Endothelial cell of umbilical vein (primary cell): ENCODE data around the gene AOX1. TPM values are rescaled to one million over a fixed set of nuclear protein-coding genes. Genes with fewer than 3 reads are reported as not detected.

Experiments
- BruUV-seq: library from RNA; stranded (reverse); fragments of 400-500 nt; replicated peaks from 2 replicates; lab custom pipeline; 2021; lab: Mats Ljungman, UMichigan
- CTCF ChIA-PET: fragments of 300-600, 350-600 bp; sonication (Branson Sonifier 250); formaldehyde crosslinking; loops from one replicate; lab custom pipeline; 2021; ENCODE audit warnings: antibody characterized with exemption, inconsistent platforms; lab: Charles Lee
- POLR2A ChIA-PET: fragments of 300-600, 350-600 bp; sonication (Branson Sonifier 250); formaldehyde crosslinking; loops from one replicate; lab custom pipeline; 2021; ENCODE audit warnings: antibody characterized with exemption, inconsistent platforms; lab: Charles Lee
- DNase-seq: peaks from one replicate; pipeline ENCODE4 v3.0.0-alpha.2; 2011; ENCODE audit warnings: low read depth, low spot score
- FAIRE-seq: peaks from 2 replicates; lab custom pipeline; 2011; peaks lifted over from hg19 to GRCh38; lab: Jason Lieb, UNC
- H2AFZ ChIP-seq: 2 replicates; pipeline ENCODE4 v1.6.0; 2012; ENCODE audit warnings: low read depth, low read length, control low read depth, inconsistent platforms
- H3K27ac ChIP-seq: 2 replicates; pipeline ENCODE4 v1.5.1; 2011; ENCODE audit warnings: low read depth, mild to moderate bottlenecking, control low read depth, low read length, moderate library complexity; ENCODE audit not compliant: insufficient read depth
- H3K27me3 ChIP-seq, 2 experiments: 2 replicates each; pipeline versions ENCODE4 v1.6.0 to v1.6.1; 2011; ENCODE audit warnings: low read length in 2 of 2, mixed read lengths in 1 of 2; ENCODE audit not compliant: control insufficient read depth in 2 of 2, insufficient read depth in 2 of 2
- H3K36me3 ChIP-seq, 2 experiments: 2 replicates in 1 of 2; 3 replicates in 1 of 2; pipeline ENCODE4 v1.5.1; 2011; ENCODE audit warnings: low read length in 2 of 2, mild to moderate bottlenecking in 1 of 2, moderate library complexity in 1 of 2; ENCODE audit not compliant: control insufficient read depth in 2 of 2, insufficient read depth in 2 of 2; ENCODE audit errors: extremely low read depth in 1 of 2
- H3K4me1 ChIP-seq: 3 replicates; pipeline ENCODE4 v1.5.1; 2011; ENCODE audit warnings: mild to moderate bottlenecking, low read length; ENCODE audit not compliant: control insufficient read depth, insufficient read depth; ENCODE audit errors: extremely low read depth
- H3K4me2 ChIP-seq: 2 replicates; pipeline ENCODE4 v1.6.1; 2011; ENCODE audit warnings: low read length, control low read depth, mixed read lengths; ENCODE audit not compliant: insufficient read depth
- H3K4me3 ChIP-seq, 3 experiments: fragments of 200-600 bp in 1 of 3; sonication (generic), shearing (Covaris generic) in 1 of 3; replicated peaks in 1 of 3; 2 replicates each; pipeline ENCODE4 v1.5.1; 2011 to 2016; ENCODE audit warnings: control low read depth in 3 of 3, low read length in 3 of 3, mild to moderate bottlenecking in 2 of 3, inconsistent platforms in 1 of 3, low read depth in 1 of 3, moderate library complexity in 1 of 3; ENCODE audit not compliant: insufficient read depth in 1 of 3
- H3K79me2 ChIP-seq: 2 replicates; pipeline ENCODE4 v1.6.0; 2012; ENCODE audit warnings: low read length, inconsistent platforms; ENCODE audit not compliant: control insufficient read depth, insufficient read depth
- H3K9ac ChIP-seq: replicated peaks from 2 replicates; pipeline ENCODE3; 2011; ENCODE audit warnings: low read length, control low read depth; ENCODE audit not compliant: insufficient read depth; ENCODE audit errors: extremely low read depth
- H3K9me1 ChIP-seq: replicated peaks from 3 replicates; pipeline ENCODE4 v1.6.0; 2011; ENCODE audit warnings: mild to moderate bottlenecking, low read length; ENCODE audit not compliant: control insufficient read depth, insufficient read depth; ENCODE audit errors: extremely low read depth
- H3K9me3 ChIP-seq: replicated peaks from 2 replicates; pipeline ENCODE4 v1.5.1; 2012; ENCODE audit warnings: low read length, inconsistent platforms; ENCODE audit not compliant: control insufficient read depth, insufficient read depth
- H4K20me1 ChIP-seq: replicated peaks from 2 replicates; pipeline ENCODE3; 2011; ENCODE audit warnings: mild to moderate bottlenecking, low read length; ENCODE audit not compliant: control insufficient read depth, insufficient read depth; ENCODE audit errors: extremely low read depth
- CTCF ChIP-seq, 2 donors: IDR thresholded peaks; 1 replicate in 1 of 2; 2 replicates in 1 of 2; pipeline ENCODE4 v1.5.1; 2011; ENCODE audit warnings: low read length in 2 of 2, mild to moderate bottlenecking in 2 of 2, moderate library complexity in 2 of 2, control low read depth in 1 of 2, inconsistent platforms in 1 of 2, low read depth in 1 of 2; ENCODE audit not compliant: insufficient read depth in 1 of 2; ENCODE audit errors: extremely low read depth in 1 of 2
- EZH2 ChIP-seq: IDR thresholded peaks from 2 replicates; pipeline ENCODE4 v1.6.1; 2012; ENCODE audit warnings: borderline replicate concordance, low read depth, mild to moderate bottlenecking, moderate library complexity, low read length, inconsistent platforms; ENCODE audit not compliant: severe bottlenecking
- FOS ChIP-seq: IDR thresholded peaks from 2 replicates; pipeline ENCODE4 v1.6.1; 2011; ENCODE audit warnings: mild to moderate bottlenecking, low read length, moderate library complexity, borderline replicate concordance; ENCODE audit not compliant: insufficient read depth
- GATA2 ChIP-seq: IDR thresholded peaks from 2 replicates; pipeline ENCODE4 v1.7.0; 2011; ENCODE audit warnings: low read depth, mild to moderate bottlenecking, moderate library complexity, mixed read lengths, low read length; ENCODE audit not compliant: insufficient read length, insufficient read depth
- JUN ChIP-seq: IDR thresholded peaks from 2 replicates; pipeline ENCODE4 v1.6.1; 2011; ENCODE audit warnings: borderline replicate concordance, low read depth; ENCODE audit not compliant: insufficient read length, insufficient read depth
- MYC ChIP-seq: IDR thresholded peaks from one replicate; pipeline ENCODE4 v1.6.1; 2011; ENCODE audit warnings: mild to moderate bottlenecking, low read depth, low read length
- POLR2A ChIP-seq: IDR thresholded peaks from 2 replicates; pipeline ENCODE4 v1.6.1; 2012; ENCODE audit warnings: low read depth, mild to moderate bottlenecking, control low read depth, low read length
- POLR2AphosphoS5 ChIP-seq: IDR thresholded peaks from 2 replicates; pipeline ENCODE4 v1.6.1; 2012; ENCODE audit warnings: low read depth, mild to moderate bottlenecking, control low read depth, low read length, moderate library complexity; ENCODE audit not compliant: insufficient read depth
- dilution Hi-C: fragments of 300-500 bp; cut with MboI; formaldehyde crosslinking; loops from one replicate; pipeline ENCODE4 v1.15.0; 2019; ENCODE audit warnings: low sequenced_read_pairs; ENCODE audit not compliant: extremely low pct_ligation_motif_present
- intact Hi-C: fragments of 100-400 bp; cut with micrococcal nuclease; formaldehyde crosslinking; loops from one replicate; pipeline ENCODE4 v1.10.0; 2022
- polyA plus RNA-seq, 4 experiments: library from polyadenylated mRNA; depleted of rRNA in 3 of 4; stranded (reverse) in 3 of 4; unstranded in 1 of 4; fragments of >200 nt; gene quantifications; 2 replicates each; pipeline versions ENCODE4 v1.2.1 to v1.2.3, GENCODE V29; 2011 to 2012; ENCODE audit warnings: missing spikeins in 1 of 4
- total RNA-seq: library from RNA; stranded (reverse); gene quantifications from 2 replicates; pipeline ENCODE4 v1.2.3, GENCODE V29; 2021
- TF ChIP-seq, protein P1 (sequence below): IDR thresholded peaks from 2 replicates; pipeline ENCODE4 v1.6.1; 2011; ENCODE audit not compliant: insufficient read depth, insufficient read length

The AOX1 gene
- total and polyA plus RNA-seq, 2 donors (not counting 3 experiments of a cell fraction or from before 2014, with no cell fraction given), result 0.03 to 0.46 TPM

GRCh38 chr2:200618590-200619021 lies 32.8 kb downstream of the AOX1 start:
- BruUV-seq, result no TSS peak
- Histone ChIP-seq H3K9me3 (no peaks in the 10 kb centered on the region), H3K4me1 (no peaks in the 10 kb centered on the region), H3K9ac (no peak overlapping the region), H3K36me3 (no peaks in the 10 kb centered on the region), H3K79me2 (no peaks in the 10 kb centered on the region), H3K27me3 (no peaks in the 10 kb centered on the region), H3K9me1 (no peaks in the 10 kb centered on the region), H3K27ac (no peak overlapping the region), H3K4me2 (no peak overlapping the region), H4K20me1 (no peaks in the 10 kb centered on the region), H3K4me3 (no peak overlapping the region), H2AFZ (no peak overlapping the region)
- FAIRE-seq, result no peak
- CTCF ChIA-PET, result interaction anchor here (0.6 to 1.9 kb wide), 2 partner anchors 17 to 189 kb away, joined by 3 to 7 read pairs; no protein-coding TSS in a partner anchor
- intact Hi-C loops, result no loop called here
- no peak for TF ChIP-seq JUN
- no peak for TF ChIP-seq POLR2A
- TF ChIP-seq CTCF (IDR thresholded peaks at IDR 0.05; ENCODE audit: extremely low read depth in 1 of 2, insufficient read depth in 1 of 2, low read depth in 1 of 2, low read length in 2 of 2), result no peak
- TF ChIP-seq MYC, result no peak
- no peak for TF ChIP-seq POLR2AphosphoS5
- TF ChIP-seq, protein P1, sequence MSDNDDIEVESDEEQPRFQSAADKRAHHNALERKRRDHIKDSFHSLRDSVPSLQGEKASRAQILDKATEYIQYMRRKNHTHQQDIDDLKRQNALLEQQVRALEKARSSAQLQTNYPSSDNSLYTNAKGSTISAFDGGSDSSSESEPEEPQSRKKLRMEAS, result no peak
- no peak for TF ChIP-seq FOS
- TF ChIP-seq EZH2, result no peak
- TF ChIP-seq GATA2, result no peak
- DNase-seq, result no peak
- POLR2A ChIA-PET, result no interaction called here
- dilution Hi-C loops, result no loop called here
